Neural cell (in vitro differentiated cells): ENCODE measurements around the gene SLC17A2. TPM values are rescaled to one million over a fixed set of nuclear protein-coding genes. Genes with fewer than 3 reads are reported as not detected.

Experiments used
- H2AFZ ChIP-seq: fragments of 200-600, 300-800 bp; sonication (generic), shearing (Covaris generic); 2 replicates; pipeline ENCODE4 v1.6.0; 2014; ENCODE audit warnings: low read depth, mild to moderate bottlenecking, antibody characterized with exemption, low read length, moderate library complexity
- H3F3A ChIP-seq: fragments of 200-600 bp; shearing (Covaris generic); 2 replicates; pipeline ENCODE4 v1.6.1; 2016; ENCODE audit warnings: mild to moderate bottlenecking, moderate library complexity, mixed read lengths, antibody characterized with exemption, low read length; ENCODE audit not compliant: insufficient read depth, poor library complexity, severe bottlenecking
- H3K27ac ChIP-seq: fragments of 200-600, 300-800 bp; sonication (generic), shearing (Covaris generic); 2 replicates; pipeline ENCODE4 v1.5.1; 2014; ENCODE audit warnings: mild to moderate bottlenecking, low read length, moderate library complexity
- H3K27me3 ChIP-seq: fragments of 300-800, 200-600 bp; sonication (generic), shearing (Covaris generic); 2 replicates; pipeline ENCODE4 v1.6.0; 2014; ENCODE audit warnings: mild to moderate bottlenecking, low read depth, low read length, moderate library complexity; ENCODE audit not compliant: insufficient read depth
- H3K36me3 ChIP-seq: fragments of 300-800, 200-600 bp; sonication (generic), shearing (Covaris generic); 2 replicates; pipeline ENCODE4 v1.5.1; 2014; ENCODE audit warnings: mild to moderate bottlenecking, antibody characterized with exemption, low read length, moderate library complexity; ENCODE audit not compliant: insufficient read depth
- H3K4me2 ChIP-seq: fragments of 300-800, 200-600 bp; sonication (generic), shearing (Covaris generic); 2 replicates; pipeline ENCODE4 v1.6.0; 2014; ENCODE audit warnings: mild to moderate bottlenecking, low read length
- H3K4me3 ChIP-seq: fragments of 300-800, 200-600 bp; sonication (generic), shearing (Covaris generic); 2 replicates; pipeline ENCODE4 v1.5.1; 2014; ENCODE audit warnings: mild to moderate bottlenecking, low read length, moderate library complexity
- H3K79me2 ChIP-seq: fragments of 200-600 bp; shearing (Covaris generic); replicated peaks from 2 replicates; pipeline ENCODE4 v1.6.0; 2014; ENCODE audit warnings: mild to moderate bottlenecking, low read length, moderate library complexity; ENCODE audit not compliant: insufficient read depth
- H3K9ac ChIP-seq: fragments of 300-800, 200-600 bp; sonication (generic), shearing (Covaris generic); 2 replicates; pipeline ENCODE4 v1.6.1; 2016; ENCODE audit warnings: mild to moderate bottlenecking, low read length, mixed read lengths
- H3K9me2 ChIP-seq: fragments of 200-600 bp; shearing (Covaris generic); 2 replicates; pipeline ENCODE4 v1.6.1; 2016; ENCODE audit warnings: mild to moderate bottlenecking, low read length, mixed read lengths; ENCODE audit not compliant: insufficient read depth
- H3K9me3 ChIP-seq: fragments of 200-600, 300-800 bp; sonication (generic), shearing (Covaris generic); 2 replicates; pipeline ENCODE4 v1.6.1; 2016; ENCODE audit warnings: mild to moderate bottlenecking, mixed run types, low read length, moderate library complexity, mixed read lengths
- H4K20me1 ChIP-seq: fragments of 200-600 bp; shearing (Covaris generic); 2 replicates; pipeline ENCODE4 v1.6.1; 2016; ENCODE audit warnings: mild to moderate bottlenecking, mixed run types; ENCODE audit not compliant: insufficient read depth
- EP300 ChIP-seq: fragments of 450-650 bp; conservative IDR thresholded peaks from 2 replicates; pipeline ENCODE4 v1.6.1; 2014; ENCODE audit warnings: antibody characterized with exemption, mild to moderate bottlenecking, moderate library complexity; ENCODE audit not compliant: poor library complexity, severe bottlenecking
- EZH2 ChIP-seq: fragments of 200-600, 300-800 bp; shearing (Covaris generic), sonication (generic); IDR thresholded peaks from 2 replicates; pipeline ENCODE4 v1.6.1; 2014; ENCODE audit warnings: antibody characterized with exemption, low read length, borderline replicate concordance, mild to moderate bottlenecking; ENCODE audit not compliant: insufficient read depth, poor library complexity, severe bottlenecking
- MXI1 ChIP-seq: fragments of 450-650 bp; conservative IDR thresholded peaks from 2 replicates; pipeline ENCODE4 v1.6.1; 2014; ENCODE audit warnings: antibody characterized with exemption, mild to moderate bottlenecking; ENCODE audit not compliant: poor library complexity, severe bottlenecking
- POLR2AphosphoS5 ChIP-seq: IDR thresholded peaks from 2 replicates; pipeline ENCODE4 v1.6.1; 2012
- RAD21 ChIP-seq: fragments of 450-650 bp; conservative IDR thresholded peaks from 2 replicates; pipeline ENCODE4 v1.6.1; 2014; ENCODE audit warnings: antibody characterized with exemption, mild to moderate bottlenecking, moderate library complexity
- SMC3 ChIP-seq: fragments of 450-650 bp; conservative IDR thresholded peaks from 2 replicates; pipeline ENCODE4 v1.6.1; 2014; ENCODE audit warnings: antibody characterized with exemption, mild to moderate bottlenecking, moderate library complexity; ENCODE audit not compliant: poor library complexity
- TAF1 ChIP-seq: IDR thresholded peaks from 2 replicates; pipeline ENCODE4 v1.6.1; 2012; ENCODE audit warnings: low read depth
- polyA plus RNA-seq: library from polyadenylated mRNA; depleted of rRNA; stranded (reverse); fragments of >200 nt; gene quantifications from 2 replicates; pipeline ENCODE4 v1.2.3, GENCODE V29; 2014
- TF ChIP-seq, protein P1 (sequence below): IDR thresholded peaks from 2 replicates; pipeline ENCODE4 v1.6.1; 2012; ENCODE audit warnings: borderline replicate concordance
- TF ChIP-seq, protein P2 (sequence below): fragments of 450-650 bp; IDR thresholded peaks from 2 replicates; pipeline ENCODE4 v1.5.1; 2014; ENCODE audit warnings: antibody characterized with exemption, mild to moderate bottlenecking, moderate library complexity; ENCODE audit not compliant: poor library complexity, severe bottlenecking

SLC17A2 gene
- polyA plus RNA-seq, 1 donor from 2014 or later: not detected

DNA sequence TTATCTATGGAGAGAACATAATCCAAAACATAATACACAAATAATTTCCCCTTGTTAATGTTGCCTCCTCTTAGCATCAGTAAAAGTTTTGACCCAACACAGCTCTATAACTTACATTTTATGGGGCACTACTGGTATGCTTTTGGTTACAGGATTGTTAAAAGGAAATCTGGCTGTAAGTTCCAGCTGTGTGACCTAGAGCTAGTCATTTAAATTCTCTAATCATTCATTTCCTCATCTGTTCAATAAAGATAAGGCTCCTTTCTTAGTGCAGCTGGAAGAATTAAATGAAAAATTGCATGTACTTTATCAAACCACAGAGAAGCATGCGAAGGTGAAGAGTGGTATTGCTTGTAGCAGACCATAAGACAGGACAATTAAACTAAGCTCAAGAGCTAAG is 4.6 kb downstream of the SLC17A2 start:
- H3K4me2 ChIP-seq: no peak overlapping the region
- H3K9ac ChIP-seq: no peak overlapping the region
- no peak overlapping the region for H3K27ac ChIP-seq
- no peaks in the 10 kb centered on the region for H3K9me2 ChIP-seq
- H3K36me3 ChIP-seq: no peaks in the 10 kb centered on the region
- H3K79me2 ChIP-seq: no peaks in the 10 kb centered on the region
- H2AFZ ChIP-seq: no peak overlapping the region
- no peak overlapping the region for H3K4me3 ChIP-seq
- TF ChIP-seq TAF1 (no peak), SMC3 (no peak), EP300 (no peak), RAD21 (no peak), POLR2AphosphoS5 (no peak), MXI1 (no peak), EZH2 (no peak)
- TF ChIP-seq, protein P1, sequence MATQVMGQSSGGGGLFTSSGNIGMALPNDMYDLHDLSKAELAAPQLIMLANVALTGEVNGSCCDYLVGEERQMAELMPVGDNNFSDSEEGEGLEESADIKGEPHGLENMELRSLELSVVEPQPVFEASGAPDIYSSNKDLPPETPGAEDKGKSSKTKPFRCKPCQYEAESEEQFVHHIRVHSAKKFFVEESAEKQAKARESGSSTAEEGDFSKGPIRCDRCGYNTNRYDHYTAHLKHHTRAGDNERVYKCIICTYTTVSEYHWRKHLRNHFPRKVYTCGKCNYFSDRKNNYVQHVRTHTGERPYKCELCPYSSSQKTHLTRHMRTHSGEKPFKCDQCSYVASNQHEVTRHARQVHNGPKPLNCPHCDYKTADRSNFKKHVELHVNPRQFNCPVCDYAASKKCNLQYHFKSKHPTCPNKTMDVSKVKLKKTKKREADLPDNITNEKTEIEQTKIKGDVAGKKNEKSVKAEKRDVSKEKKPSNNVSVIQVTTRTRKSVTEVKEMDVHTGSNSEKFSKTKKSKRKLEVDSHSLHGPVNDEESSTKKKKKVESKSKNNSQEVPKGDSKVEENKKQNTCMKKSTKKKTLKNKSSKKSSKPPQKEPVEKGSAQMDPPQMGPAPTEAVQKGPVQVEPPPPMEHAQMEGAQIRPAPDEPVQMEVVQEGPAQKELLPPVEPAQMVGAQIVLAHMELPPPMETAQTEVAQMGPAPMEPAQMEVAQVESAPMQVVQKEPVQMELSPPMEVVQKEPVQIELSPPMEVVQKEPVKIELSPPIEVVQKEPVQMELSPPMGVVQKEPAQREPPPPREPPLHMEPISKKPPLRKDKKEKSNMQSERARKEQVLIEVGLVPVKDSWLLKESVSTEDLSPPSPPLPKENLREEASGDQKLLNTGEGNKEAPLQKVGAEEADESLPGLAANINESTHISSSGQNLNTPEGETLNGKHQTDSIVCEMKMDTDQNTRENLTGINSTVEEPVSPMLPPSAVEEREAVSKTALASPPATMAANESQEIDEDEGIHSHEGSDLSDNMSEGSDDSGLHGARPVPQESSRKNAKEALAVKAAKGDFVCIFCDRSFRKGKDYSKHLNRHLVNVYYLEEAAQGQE: no peak
- TF ChIP-seq, protein P2, sequence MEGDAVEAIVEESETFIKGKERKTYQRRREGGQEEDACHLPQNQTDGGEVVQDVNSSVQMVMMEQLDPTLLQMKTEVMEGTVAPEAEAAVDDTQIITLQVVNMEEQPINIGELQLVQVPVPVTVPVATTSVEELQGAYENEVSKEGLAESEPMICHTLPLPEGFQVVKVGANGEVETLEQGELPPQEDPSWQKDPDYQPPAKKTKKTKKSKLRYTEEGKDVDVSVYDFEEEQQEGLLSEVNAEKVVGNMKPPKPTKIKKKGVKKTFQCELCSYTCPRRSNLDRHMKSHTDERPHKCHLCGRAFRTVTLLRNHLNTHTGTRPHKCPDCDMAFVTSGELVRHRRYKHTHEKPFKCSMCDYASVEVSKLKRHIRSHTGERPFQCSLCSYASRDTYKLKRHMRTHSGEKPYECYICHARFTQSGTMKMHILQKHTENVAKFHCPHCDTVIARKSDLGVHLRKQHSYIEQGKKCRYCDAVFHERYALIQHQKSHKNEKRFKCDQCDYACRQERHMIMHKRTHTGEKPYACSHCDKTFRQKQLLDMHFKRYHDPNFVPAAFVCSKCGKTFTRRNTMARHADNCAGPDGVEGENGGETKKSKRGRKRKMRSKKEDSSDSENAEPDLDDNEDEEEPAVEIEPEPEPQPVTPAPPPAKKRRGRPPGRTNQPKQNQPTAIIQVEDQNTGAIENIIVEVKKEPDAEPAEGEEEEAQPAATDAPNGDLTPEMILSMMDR: no peak
- no peaks in the 10 kb centered on the region for H4K20me1 ChIP-seq
- H3K27me3 ChIP-seq: no peaks in the 10 kb centered on the region
- no peaks in the 10 kb centered on the region for H3K9me3 ChIP-seq
- no peaks in the 10 kb centered on the region for H3F3A ChIP-seq

DNA sequence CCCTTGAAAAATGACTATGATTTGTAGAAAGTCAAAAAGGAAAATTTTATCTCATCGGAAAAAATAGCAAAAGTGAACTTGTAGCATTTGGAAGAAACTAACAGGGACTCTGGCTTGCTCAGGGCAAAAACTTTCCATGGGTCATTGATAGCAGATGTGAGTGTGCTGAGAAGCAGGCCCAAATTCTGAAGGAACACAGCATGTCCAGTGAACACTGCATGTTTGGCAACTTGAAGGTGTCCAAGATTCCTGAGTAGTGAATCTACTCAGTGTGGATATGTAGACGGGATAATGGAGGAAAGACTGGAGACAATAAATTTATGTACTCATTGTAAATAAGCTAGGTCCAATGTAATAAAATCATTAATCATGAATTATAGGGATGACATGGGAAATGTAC is 8.2 kb downstream of the SLC17A2 start:
- Histone ChIP-seq H3F3A (no peaks in the 10 kb centered on the region), H3K27me3 (no peaks in the 10 kb centered on the region), H4K20me1 (no peaks in the 10 kb centered on the region), H3K9me3 (no peaks in the 10 kb centered on the region), H3K4me2 (no peak overlapping the region), H3K36me3 (no peaks in the 10 kb centered on the region), H2AFZ (no peak overlapping the region), H3K4me3 (no peak overlapping the region), H3K27ac (no peak overlapping the region), H3K9me2 (no peaks in the 10 kb centered on the region), H3K9ac (no peak overlapping the region), H3K79me2 (no peaks in the 10 kb centered on the region)
- TF ChIP-seq, protein P2: no peak
- TF ChIP-seq, protein P1: no peak
- no peak for TF ChIP-seq RAD21
- TF ChIP-seq TAF1: no peak
- no peak for TF ChIP-seq EZH2
- TF ChIP-seq EP300: no peak
- TF ChIP-seq POLR2AphosphoS5: no peak
- no peak for TF ChIP-seq MXI1
- no peak for TF ChIP-seq SMC3
